Naive thymus-derived CD4-positive, alpha-beta T cell (primary cell): ENCODE results near the gene GBGT1. TPM values are rescaled to one million over a fixed set of nuclear protein-coding genes. Genes with fewer than 3 reads are reported as not detected.

Experiments used
- ATAC-seq: fragments of 150-1000 bp; cut with Tn5 transposase; 2 replicates; pipeline ENCODE4 v1.10.0; 2021; ENCODE audit warnings: mild to moderate bottlenecking, moderate library complexity
- CTCF ChIA-PET: fragments of 350-600 bp; sonication (Branson Sonifier 250); formaldehyde crosslinking; loops from one replicate; lab custom pipeline; 2021; ENCODE audit warnings: antibody characterized with exemption; lab: Charles Lee
- POLR2A ChIA-PET: fragments of 350-600 bp; sonication (Branson Sonifier 250); formaldehyde crosslinking; loops from one replicate; lab custom pipeline; 2021; ENCODE audit warnings: antibody characterized with exemption, inconsistent platforms; lab: Charles Lee
- DNase-seq, 9 donors: peaks; one replicate each; pipeline versions ENCODE4 v3.0.0 to v3.0.0-alpha.2; 2020 to 2022; ENCODE audit warnings: mixed read lengths in 1 of 9
- H3K27ac ChIP-seq: one replicate; pipeline ENCODE4 v1.7.0; 2013; ENCODE audit warnings: mild to moderate bottlenecking, low read depth, low read length, moderate library complexity
- H3K27me3 ChIP-seq, 2 donors: one replicate each; pipeline ENCODE4 v1.7.0; 2013; ENCODE audit warnings: low read length in 2 of 2, mild to moderate bottlenecking in 2 of 2, moderate library complexity in 2 of 2; ENCODE audit not compliant: control insufficient read depth in 2 of 2, insufficient read depth in 2 of 2
- H3K36me3 ChIP-seq, 3 experiments: 1 replicate in 2 of 3; 2 replicates in 1 of 3; pipeline ENCODE4 v1.7.0; 2013; ENCODE audit warnings: low read length in 3 of 3, mild to moderate bottlenecking in 3 of 3, moderate library complexity in 1 of 3; ENCODE audit not compliant: insufficient read depth in 3 of 3, control insufficient read depth in 2 of 3
- H3K4me1 ChIP-seq, 2 donors: one replicate each; pipeline ENCODE4 v1.7.0; 2013; ENCODE audit warnings: low read length in 2 of 2, mild to moderate bottlenecking in 2 of 2, moderate library complexity in 1 of 2; ENCODE audit not compliant: control insufficient read depth in 2 of 2, insufficient read depth in 2 of 2
- H3K4me3 ChIP-seq: 2 replicates; pipeline ENCODE4 v1.7.0; 2013; ENCODE audit warnings: mild to moderate bottlenecking, low read length
- H3K9me3 ChIP-seq, 3 experiments: 1 replicate in 2 of 3; 2 replicates in 1 of 3; pipeline ENCODE4 v1.7.0; 2013; ENCODE audit warnings: low read length in 3 of 3; ENCODE audit not compliant: control insufficient read depth in 2 of 3
- H3K27ac Mint-ChIP-seq, 9 donors: one replicate each; pipeline ENCODE4 v1.8.0; 2020 to 2022; ENCODE audit warnings: mixed read lengths in 9 of 9, mild to moderate bottlenecking in 8 of 9, moderate library complexity in 5 of 9, inconsistent platforms in 2 of 9
- H3K27me3 Mint-ChIP-seq, 5 donors: one replicate each; pipeline ENCODE4 v1.8.0; 2021 to 2022; ENCODE audit warnings: mixed read lengths in 5 of 5, mild to moderate bottlenecking in 1 of 5
- H3K36me3 Mint-ChIP-seq, 5 donors: one replicate each; pipeline ENCODE4 v1.8.0; 2020 to 2022; ENCODE audit warnings: mixed read lengths in 5 of 5, mild to moderate bottlenecking in 3 of 5, inconsistent platforms in 1 of 5
- H3K4me1 Mint-ChIP-seq, 7 donors: one replicate each; pipeline ENCODE4 v1.8.0; 2020 to 2022; ENCODE audit warnings: mixed read lengths in 7 of 7, mild to moderate bottlenecking in 3 of 7, inconsistent platforms in 1 of 7
- H3K4me3 Mint-ChIP-seq, 10 donors: one replicate each; pipeline ENCODE4 v1.8.0; 2020 to 2022; ENCODE audit warnings: mild to moderate bottlenecking in 10 of 10, mixed read lengths in 10 of 10, moderate library complexity in 6 of 10, inconsistent platforms in 2 of 10
- H3K9me3 Mint-ChIP-seq, 11 donors: one replicate each; pipeline ENCODE4 v1.8.0; 2020 to 2022; ENCODE audit warnings: mixed read lengths in 11 of 11, mild to moderate bottlenecking in 4 of 11, inconsistent platforms in 1 of 11, moderate library complexity in 1 of 11
- intact Hi-C, 2 donors: fragments of 100-400 bp; cut with micrococcal nuclease; formaldehyde crosslinking; loops; one replicate each; pipeline ENCODE4 v1.15.1; 2023
- polyA plus RNA-seq, 2 donors: library from polyadenylated mRNA; unstranded; fragments of 300-500 nt; fragmentation: Illumina TruSeq; gene quantifications; one replicate each; pipeline ENCODE4 v1.2.3, GENCODE V29; 2021
- total RNA-seq, 6 experiments: library from RNA in 5 of 6; stranded (reverse) in 5 of 6; gene quantifications; 1 replicate in 5 of 6; 2 replicates in 1 of 6; pipeline ENCODE4 v1.2.3 and lab custom pipeline; 2021 to 2026

Gene GBGT1
- total and polyA plus RNA-seq, 7 experiments from 2014 or later: 0.14 to 14.8 (median 4.8) TPM; not detected in 1

DNA sequence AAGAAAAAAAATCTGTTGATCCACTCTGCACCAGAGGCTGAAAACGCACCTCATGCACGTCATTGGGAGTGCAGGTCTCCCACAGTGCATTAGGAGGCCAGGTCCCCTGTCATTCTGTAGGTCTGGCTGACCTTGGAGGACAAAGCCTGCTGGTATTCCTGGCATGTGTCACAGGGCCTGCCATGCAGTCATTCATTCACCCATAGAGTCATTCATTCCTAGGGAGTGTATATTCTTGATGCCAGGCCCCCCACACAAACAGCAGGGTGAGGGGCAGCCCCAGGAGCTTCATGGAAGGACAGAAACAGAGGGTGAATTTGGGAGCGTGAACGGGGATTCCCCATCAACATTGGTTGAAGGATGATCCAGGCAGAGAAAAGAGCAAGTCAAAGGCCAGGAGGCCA, 2.2 kb downstream of the GBGT1 start:
- Mint-ChIP-seq H3K27ac (peak overlapping the region in 3 of 9 donors; percentile 6 to 71 (median 11)), H3K36me3 (peaks cover 0 to 4% (median 0%) of the 10 kb centered on the region in 5 donors), H3K4me1 (peaks cover 5 to 14% (median 8%) of the 10 kb centered on the region in 7 donors), H3K9me3 (no peaks in the 10 kb centered on the region), H3K27me3 (peaks cover 0 to 10% (median 0%) of the 10 kb centered on the region in 5 donors), H3K4me3 (peak overlapping the region in 9 of 10 donors; percentile 3 to 83 (median 58))
- POLR2A ChIA-PET: interaction anchor here (1.1 kb wide), 1 partner anchor 13 kb away, joined by 3 read pairs; no protein-coding TSS in a partner anchor
- intact Hi-C loops: no loop called here
- Histone ChIP-seq H3K36me3 (no peaks in the 10 kb centered on the region), H3K4me1 (peaks cover 0 to 3% of the 10 kb centered on the region in 2 donors), H3K9me3 (no peaks in the 10 kb centered on the region), H3K27me3 (no peaks in the 10 kb centered on the region), H3K4me3 (no peak overlapping the region), H3K27ac (no peak overlapping the region)
- DNase-seq (no peak), ATAC-seq (no peak)
- CTCF ChIA-PET: no interaction called here

DNA sequence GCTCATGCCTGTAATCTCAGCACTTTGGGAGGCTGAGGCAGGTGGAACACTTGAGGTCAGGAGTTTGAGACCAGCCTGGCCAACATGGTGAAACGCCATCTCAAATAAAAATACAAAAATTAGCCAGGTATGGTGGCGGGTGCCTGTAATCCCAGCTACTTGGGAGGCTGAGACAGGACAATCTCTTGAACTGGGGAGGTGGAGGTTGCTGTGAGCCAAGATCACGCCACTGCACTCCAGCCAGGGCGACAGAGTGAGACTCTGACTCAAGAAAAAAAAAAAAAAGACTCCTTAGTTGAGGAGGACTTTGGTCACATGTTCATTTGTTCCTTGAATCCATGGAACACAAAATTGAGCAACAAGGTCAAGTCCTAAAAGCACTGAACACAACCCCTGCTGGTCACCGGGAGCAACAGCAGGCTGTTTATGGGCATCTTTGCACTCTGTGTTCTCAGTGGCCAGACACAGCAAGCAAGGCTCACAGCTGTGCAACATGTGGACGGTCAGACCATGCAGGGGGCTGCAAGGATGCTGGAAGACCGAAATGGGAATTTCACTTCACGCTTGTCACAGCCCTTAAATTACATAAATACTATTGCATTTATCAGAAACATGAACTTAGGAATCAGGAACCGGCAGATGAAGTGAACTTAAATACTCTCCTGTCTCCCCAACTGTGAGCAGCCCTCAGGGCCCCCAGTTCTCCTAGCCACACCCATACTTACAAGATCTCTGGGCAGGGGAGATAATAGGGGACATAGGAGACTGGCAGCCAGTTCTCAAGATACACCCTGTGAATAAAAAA, 2.8 kb downstream of the GBGT1 start:
- H3K4me3 ChIP-seq: no peak overlapping the region
- peaks cover 0 to 3% of the 10 kb centered on the region in 2 donors for H3K4me1 ChIP-seq
- no peak overlapping the region for H3K27ac ChIP-seq
- H3K9me3 Mint-ChIP-seq: no peaks in the 10 kb centered on the region
- intact Hi-C loops: no loop called here
- ATAC-seq (peak; percentile 83), DNase-seq (peak in 3 of 9 donors; percentile 17 to 34 (median 27))
- H3K36me3 Mint-ChIP-seq: peaks cover 0 to 4% (median 0%) of the 10 kb centered on the region in 5 donors
- peak overlapping the region in 4 of 10 donors; percentile 20 to 73 (median 56) for H3K4me3 Mint-ChIP-seq
- peak overlapping the region in 1 of 9 donors; percentile 6 for H3K27ac Mint-ChIP-seq
- H3K4me1 Mint-ChIP-seq: peaks cover 5 to 14% (median 8%) of the 10 kb centered on the region in 7 donors
- no peaks in the 10 kb centered on the region for H3K36me3 ChIP-seq
- H3K27me3 ChIP-seq: no peaks in the 10 kb centered on the region
- POLR2A ChIA-PET: interaction anchor here (1.1 kb wide), 1 partner anchor 14 kb away, joined by 3 read pairs; no protein-coding TSS in a partner anchor
- no peaks in the 10 kb centered on the region for H3K9me3 ChIP-seq
- H3K27me3 Mint-ChIP-seq: peaks cover 0 to 10% (median 0%) of the 10 kb centered on the region in 5 donors
- CTCF ChIA-PET: interaction anchor here (0.6 kb wide), 1 partner anchor 10 kb away, joined by 6 read pairs; no protein-coding TSS in a partner anchor

DNA sequence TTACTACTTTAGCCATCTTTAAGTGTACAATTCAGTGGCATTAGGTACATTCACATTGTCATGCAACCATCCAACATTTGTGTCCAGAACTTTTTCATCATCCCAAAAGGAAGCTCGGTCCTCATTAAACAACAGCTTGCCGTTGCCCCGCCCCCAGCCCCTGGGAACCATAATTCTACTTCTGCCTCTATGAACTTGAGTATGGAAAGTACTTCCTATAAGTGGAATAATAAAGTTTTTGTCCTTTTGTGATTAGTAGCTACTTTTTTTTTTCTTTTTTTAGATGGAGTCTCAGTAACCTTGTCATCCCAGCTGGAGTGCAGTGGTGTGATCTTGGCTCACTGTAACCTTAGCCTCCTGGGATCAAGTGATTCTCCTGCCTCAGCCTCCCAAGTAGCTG, 5.0 kb downstream of the GBGT1 start:
- peaks cover 0 to 3% of the 10 kb centered on the region in 2 donors for H3K4me1 ChIP-seq
- H3K27me3 Mint-ChIP-seq: peaks cover 0 to 3% (median 0%) of the 10 kb centered on the region in 5 donors
- no peaks in the 10 kb centered on the region for H3K9me3 ChIP-seq
- H3K27ac ChIP-seq: no peak overlapping the region
- peaks cover 5 to 9% (median 8%) of the 10 kb centered on the region in 7 donors for H3K4me1 Mint-ChIP-seq
- CTCF ChIA-PET: interaction anchor here (0.5 to 0.6 kb wide), 2 partner anchors 179 to 233 kb away, joined by 3 to 4 read pairs; no protein-coding TSS in a partner anchor
- H3K36me3 Mint-ChIP-seq: peaks cover 0 to 4% (median 0%) of the 10 kb centered on the region in 5 donors
- intact Hi-C loops: no loop called here
- no peak for ATAC-seq
- no peaks in the 10 kb centered on the region for H3K27me3 ChIP-seq
- no peaks in the 10 kb centered on the region for H3K36me3 ChIP-seq
- no peak overlapping the region for H3K4me3 ChIP-seq
- H3K9me3 Mint-ChIP-seq: no peaks in the 10 kb centered on the region
- no peak overlapping the region for H3K27ac Mint-ChIP-seq
- POLR2A ChIA-PET: interaction anchor here (1.2 kb wide), 1 partner anchor 110 kb away, joined by 3 read pairs; no protein-coding TSS in a partner anchor
- H3K4me3 Mint-ChIP-seq: no peak overlapping the region
- no peak for DNase-seq

DNA sequence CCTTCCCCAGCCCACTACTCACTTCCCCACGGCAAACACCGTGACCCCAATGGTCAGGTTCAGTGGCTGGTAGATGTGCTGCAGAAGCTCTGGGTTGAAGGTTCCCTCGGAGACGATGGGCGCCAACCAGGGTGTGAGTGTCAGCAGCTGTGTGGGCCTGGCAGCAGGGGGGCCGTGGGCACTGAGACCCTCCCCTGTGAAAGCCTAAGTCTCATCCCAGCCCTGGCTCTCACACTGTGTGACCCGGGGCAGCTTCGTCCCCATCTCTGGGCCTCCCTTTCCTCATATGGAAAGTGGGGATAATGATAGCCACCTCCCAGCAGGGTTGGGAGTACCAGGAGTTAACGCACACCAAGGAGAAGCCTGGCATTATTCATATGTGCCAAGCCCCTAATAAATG, 8.6 kb downstream of the GBGT1 start:
- ATAC-seq (no peak), DNase-seq (no peak)
- Histone ChIP-seq H3K4me3 (no peak overlapping the region), H3K4me1 (no peaks in the 10 kb centered on the region), H3K9me3 (no peaks in the 10 kb centered on the region), H3K27ac (no peak overlapping the region), H3K36me3 (no peaks in the 10 kb centered on the region), H3K27me3 (no peaks in the 10 kb centered on the region)
- ChIA-PET POLR2A (interaction anchor here (0.5 to 0.6 kb wide), 2 partner anchors 12 to 34 kb away, joined by 3 to 5 read pairs; no protein-coding TSS in a partner anchor), CTCF (interaction anchor here (0.7 kb wide), 1 partner anchor 11 kb away, joined by 5 read pairs; no protein-coding TSS in a partner anchor)
- intact Hi-C loops: no loop called here
- H3K27ac Mint-ChIP-seq: no peak overlapping the region
- H3K9me3 Mint-ChIP-seq: no peaks in the 10 kb centered on the region
- H3K4me1 Mint-ChIP-seq: peaks cover 0 to 7% (median 0%) of the 10 kb centered on the region in 7 donors
- H3K27me3 Mint-ChIP-seq: no peaks in the 10 kb centered on the region
- no peak overlapping the region for H3K4me3 Mint-ChIP-seq
- H3K36me3 Mint-ChIP-seq: peaks cover 0 to 4% (median 0%) of the 10 kb centered on the region in 5 donors

DNA sequence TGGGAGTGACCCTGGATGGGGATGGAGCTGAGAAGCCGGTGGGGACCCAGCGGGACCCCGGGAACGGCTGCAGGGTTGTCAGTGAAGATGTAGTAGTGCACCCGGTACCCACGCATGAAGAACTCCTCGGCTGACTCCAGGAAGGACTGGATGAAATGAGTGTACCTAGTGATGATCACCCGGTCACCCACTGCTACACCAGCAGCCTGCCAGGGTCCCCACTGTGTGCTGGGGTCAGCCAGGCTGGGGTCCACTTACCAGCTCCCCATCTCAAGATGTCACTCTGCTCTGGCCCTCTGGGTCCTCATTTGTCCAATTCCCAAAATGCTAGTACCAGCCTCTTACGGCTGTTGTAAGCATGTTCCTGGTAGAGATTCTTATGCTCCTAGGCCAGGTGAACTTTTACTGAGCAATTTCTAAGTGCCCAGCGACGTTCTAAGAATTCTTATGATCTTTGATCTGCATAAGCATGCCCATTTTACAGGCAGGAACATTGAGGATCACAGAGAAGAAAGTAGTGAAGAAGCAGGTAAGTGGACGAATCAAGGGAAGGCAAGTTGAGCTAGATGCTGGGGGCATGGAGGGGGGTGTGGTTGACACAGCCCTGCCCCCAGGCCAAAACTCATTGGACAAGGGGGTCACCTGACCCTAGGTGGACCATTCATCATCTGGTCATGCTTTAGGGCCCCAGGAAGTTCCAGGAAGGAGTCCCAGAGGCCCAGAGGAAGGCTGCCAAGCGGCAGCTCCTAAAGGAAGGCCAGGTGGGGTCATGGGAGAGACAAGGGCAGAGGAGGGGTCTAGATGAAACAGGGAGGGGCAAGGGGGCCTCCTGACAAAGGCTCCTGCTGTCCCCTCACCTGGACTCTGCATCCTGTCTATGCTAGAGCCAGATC, 9.4 kb downstream of the GBGT1 start:
- Histone ChIP-seq H3K36me3 (no peaks in the 10 kb centered on the region), H3K4me1 (peaks cover 0 to 3% of the 10 kb centered on the region in 2 donors), H3K9me3 (no peaks in the 10 kb centered on the region), H3K4me3 (no peak overlapping the region), H3K27me3 (no peaks in the 10 kb centered on the region), H3K27ac (no peak overlapping the region)
- Mint-ChIP-seq H3K27me3 (no peaks in the 10 kb centered on the region), H3K4me1 (peaks cover 0 to 9% (median 0%) of the 10 kb centered on the region in 7 donors), H3K27ac (peak overlapping the region in 1 of 9 donors; percentile 24), H3K9me3 (no peaks in the 10 kb centered on the region), H3K36me3 (no peaks in the 10 kb centered on the region), H3K4me3 (no peak overlapping the region)
- POLR2A ChIA-PET: interaction anchor here (0.5 kb wide), 1 partner anchor 11 kb away, joined by 5 read pairs; no protein-coding TSS in a partner anchor
- intact Hi-C loops: no loop called here
- no peak for DNase-seq
- no peak for ATAC-seq
- CTCF ChIA-PET: no interaction called here
